PC-3 (cell line): ENCODE results near the gene PRKAR2A.

Source experiments
- EZH2 ChIP-seq: fragments of 300-600 bp; sonication (generic); IDR thresholded peaks from one replicate; pipeline ENCODE4 v1.6.1; 2017; ENCODE audit warnings: antibody characterized with exemption, mild to moderate bottlenecking, low read length; ENCODE audit not compliant: unreplicated experiment
- TF ChIP-seq, protein P1 (sequence below): fragments of 300-600 bp; sonication (generic); conservative IDR thresholded peaks from 2 replicates; pipeline ENCODE4 v1.5.1; 2017; ENCODE audit warnings: antibody characterized with exemption, low read depth, mild to moderate bottlenecking, low read length

DNA sequence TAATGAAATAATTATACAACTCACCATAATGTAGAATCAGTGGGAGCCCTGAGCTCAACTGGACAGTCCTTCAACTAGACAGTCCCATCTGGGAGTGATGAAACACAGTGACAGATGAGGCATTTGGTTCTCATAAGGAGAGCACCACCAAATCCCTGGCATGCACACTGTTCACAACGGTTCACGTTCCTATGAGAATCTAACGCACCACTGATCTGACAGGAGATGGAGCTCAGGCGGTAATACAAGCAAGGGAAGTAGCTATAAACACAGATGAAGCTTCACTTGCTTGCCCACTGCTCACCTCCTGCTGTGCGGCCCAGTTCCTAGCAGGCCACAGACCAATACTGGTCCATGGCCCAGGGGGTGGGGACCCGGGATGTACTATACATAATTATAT is 17.0 kb downstream of the PRKAR2A start:
- TF ChIP-seq, protein P1, sequence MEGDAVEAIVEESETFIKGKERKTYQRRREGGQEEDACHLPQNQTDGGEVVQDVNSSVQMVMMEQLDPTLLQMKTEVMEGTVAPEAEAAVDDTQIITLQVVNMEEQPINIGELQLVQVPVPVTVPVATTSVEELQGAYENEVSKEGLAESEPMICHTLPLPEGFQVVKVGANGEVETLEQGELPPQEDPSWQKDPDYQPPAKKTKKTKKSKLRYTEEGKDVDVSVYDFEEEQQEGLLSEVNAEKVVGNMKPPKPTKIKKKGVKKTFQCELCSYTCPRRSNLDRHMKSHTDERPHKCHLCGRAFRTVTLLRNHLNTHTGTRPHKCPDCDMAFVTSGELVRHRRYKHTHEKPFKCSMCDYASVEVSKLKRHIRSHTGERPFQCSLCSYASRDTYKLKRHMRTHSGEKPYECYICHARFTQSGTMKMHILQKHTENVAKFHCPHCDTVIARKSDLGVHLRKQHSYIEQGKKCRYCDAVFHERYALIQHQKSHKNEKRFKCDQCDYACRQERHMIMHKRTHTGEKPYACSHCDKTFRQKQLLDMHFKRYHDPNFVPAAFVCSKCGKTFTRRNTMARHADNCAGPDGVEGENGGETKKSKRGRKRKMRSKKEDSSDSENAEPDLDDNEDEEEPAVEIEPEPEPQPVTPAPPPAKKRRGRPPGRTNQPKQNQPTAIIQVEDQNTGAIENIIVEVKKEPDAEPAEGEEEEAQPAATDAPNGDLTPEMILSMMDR = no peak
- no peak for TF ChIP-seq EZH2
